HepG2 (cell line): Measurements from ENCODE around the gene SV2B.

Source experiments
- ATAD3A ChIP-seq: sonication (generic); formaldehyde crosslinking; IDR thresholded peaks from 2 replicates; pipeline ENCODE4 v1.4.0; 2020; ENCODE audit warnings: missing genetic modification reagents
- CTCF ChIP-seq: sonication (generic); formaldehyde crosslinking; IDR thresholded peaks from 2 replicates; pipeline ENCODE4 v1.5.0; 2020; ENCODE audit warnings: mild to moderate bottlenecking, missing genetic modification reagents, moderate library complexity
- DNMT1 ChIP-seq: sonication (generic); formaldehyde crosslinking; IDR thresholded peaks from 2 replicates; pipeline ENCODE4 v1.5.1; 2020; ENCODE audit warnings: mild to moderate bottlenecking, missing genetic modification reagents
- ESRRA ChIP-seq: sonication (generic); formaldehyde crosslinking; IDR thresholded peaks from 2 replicates; pipeline ENCODE4 v1.5.1; 2020; ENCODE audit warnings: mild to moderate bottlenecking, low read depth, missing genetic modification reagents
- POLR2A ChIP-seq, 2 experiments: IDR thresholded peaks; 2 replicates each; pipeline ENCODE4 v1.6.1; 2011; ENCODE audit warnings: low read depth in 2 of 2, low read length in 2 of 2, mild to moderate bottlenecking in 1 of 2, moderate library complexity in 1 of 2; ENCODE audit not compliant: insufficient read depth in 1 of 2
- SIN3A ChIP-seq: IDR thresholded peaks from 2 replicates; pipeline ENCODE4 v1.6.1; 2011; ENCODE audit warnings: low read depth, mild to moderate bottlenecking, control low read depth, low read length, borderline replicate concordance
- TCF7L2 ChIP-seq: IDR thresholded peaks from 2 replicates; pipeline ENCODE4 v1.6.1; 2011; ENCODE audit warnings: mild to moderate bottlenecking, low read depth, low read length, moderate library complexity
- ZNF124 ChIP-seq: sonication (generic); formaldehyde crosslinking; IDR thresholded peaks from 2 replicates; pipeline ENCODE4 v1.4.0; 2020; ENCODE audit warnings: missing genetic modification reagents
- ZNF292 ChIP-seq: sonication (generic); formaldehyde crosslinking; IDR thresholded peaks from 2 replicates; pipeline ENCODE4 v1.8.1; 2022; ENCODE audit warnings: mild to moderate bottlenecking, low read depth, missing genetic modification reagents, borderline replicate concordance
- ZNF354B ChIP-seq: sonication (generic); formaldehyde crosslinking; IDR thresholded peaks from 2 replicates; pipeline ENCODE4 v1.8.0; 2022; ENCODE audit warnings: mild to moderate bottlenecking, missing genetic modification reagents
- ZNF530 ChIP-seq: sonication (generic); formaldehyde crosslinking; IDR thresholded peaks from 2 replicates; pipeline ENCODE4 v1.5.0; 2020; ENCODE audit warnings: low read depth, mild to moderate bottlenecking, missing genetic modification reagents
- ZNF580 ChIP-seq: IDR thresholded peaks from 2 replicates; pipeline ENCODE4 v1.6.1; 2016; ENCODE audit warnings: low read depth, borderline replicate concordance

- no peak for TF ChIP-seq CTCF (CRISPR knock-in tag)
- no peak for TF ChIP-seq ESRRA (CRISPR knock-in tag)
- TF ChIP-seq ZNF530 (CRISPR knock-in tag), result no peak
- TF ChIP-seq ATAD3A (CRISPR knock-in tag), result no peak
- TF ChIP-seq ZNF354B (CRISPR knock-in tag), result no peak
- no peak for TF ChIP-seq POLR2A (IDR thresholded peaks at IDR 0.05; ENCODE audit: insufficient read depth in 1 of 2, low read depth in 2 of 2, low read length in 2 of 2)
- TF ChIP-seq TCF7L2, result no peak
- TF ChIP-seq SIN3A, result no peak
- TF ChIP-seq ZNF292, result no peak
- no peak for TF ChIP-seq DNMT1
- TF ChIP-seq ZNF580 (CRISPR knock-in tag), result no peak
- no peak for TF ChIP-seq ZNF124 (CRISPR knock-in tag)
Observed at GRCh38 chr15:91284758-91285466, 184.9 kb downstream of the SV2B start.
